ENCODE results near the gene RRAD. TPM values are rescaled to one million over a fixed set of nuclear protein-coding genes. Genes with fewer than 3 reads are reported as not detected.
"Not testable (repeated sequence)": the region's sequence is repeated elsewhere in the genome, so short reads cannot be mapped to it uniquely, and the experiment has no call there.

Gene RRAD
- total and polyA plus RNA-seq, 7 donors: 164 to 2,869 (median 304) TPM

- peak; percentile 60 to 75 (median 64) for ATAC-seq
- TF ChIP-seq, protein P1, sequence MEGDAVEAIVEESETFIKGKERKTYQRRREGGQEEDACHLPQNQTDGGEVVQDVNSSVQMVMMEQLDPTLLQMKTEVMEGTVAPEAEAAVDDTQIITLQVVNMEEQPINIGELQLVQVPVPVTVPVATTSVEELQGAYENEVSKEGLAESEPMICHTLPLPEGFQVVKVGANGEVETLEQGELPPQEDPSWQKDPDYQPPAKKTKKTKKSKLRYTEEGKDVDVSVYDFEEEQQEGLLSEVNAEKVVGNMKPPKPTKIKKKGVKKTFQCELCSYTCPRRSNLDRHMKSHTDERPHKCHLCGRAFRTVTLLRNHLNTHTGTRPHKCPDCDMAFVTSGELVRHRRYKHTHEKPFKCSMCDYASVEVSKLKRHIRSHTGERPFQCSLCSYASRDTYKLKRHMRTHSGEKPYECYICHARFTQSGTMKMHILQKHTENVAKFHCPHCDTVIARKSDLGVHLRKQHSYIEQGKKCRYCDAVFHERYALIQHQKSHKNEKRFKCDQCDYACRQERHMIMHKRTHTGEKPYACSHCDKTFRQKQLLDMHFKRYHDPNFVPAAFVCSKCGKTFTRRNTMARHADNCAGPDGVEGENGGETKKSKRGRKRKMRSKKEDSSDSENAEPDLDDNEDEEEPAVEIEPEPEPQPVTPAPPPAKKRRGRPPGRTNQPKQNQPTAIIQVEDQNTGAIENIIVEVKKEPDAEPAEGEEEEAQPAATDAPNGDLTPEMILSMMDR (IDR thresholded peaks at IDR 0.05): peak; percentile 92
- peak overlapping the region; percentile 77 for H3K4me3 ChIP-seq
- peaks cover 8% of the 10 kb centered on the region for H3K9me3 ChIP-seq
- intact Hi-C loops (cut with DNase I): loop anchor here in 1 of 2 donors (5.0 kb wide), 1 partner anchor 50 kb away; no protein-coding TSS in a partner anchor
- H3K27me3 ChIP-seq (ENCODE audit: insufficient read depth in 3 of 3, low read length in 2 of 3): no peaks in the 10 kb centered on the region
- DNase-seq: peak; percentile 83 to 85
- WGBS, 3 donors: 0% methylated on average over 19 to 22 of the region's 23 CpGs
- peaks cover under 1 to 22% of the 10 kb centered on the region in 2 donors for H3K36me3 ChIP-seq (ENCODE audit: insufficient read depth in 1 of 2, low read depth in 1 of 2)
- peaks cover 3% of the 10 kb centered on the region for H3K4me1 ChIP-seq
- peak overlapping the region; percentile 91 for H3K27ac ChIP-seq
Observed at GRCh38 chr16:66947302-66948065, 22.1 kb upstream of the RRAD start.

- intact Hi-C loops (cut with DNase I): loop anchor here in 1 of 2 donors (5.0 kb wide), 1 partner anchor 50 kb away; no protein-coding TSS in a partner anchor
- TF ChIP-seq, protein P1 (IDR thresholded peaks at IDR 0.05): no peak
- Histone ChIP-seq H3K36me3 (ENCODE audit: insufficient read depth in 1 of 2, low read depth in 1 of 2) (peaks cover 3 to 27% of the 10 kb centered on the region in 2 donors), H3K9me3 (peaks cover 8% of the 10 kb centered on the region), H3K27me3 (ENCODE audit: insufficient read depth in 3 of 3, low read length in 2 of 3) (no peaks in the 10 kb centered on the region), H3K4me1 (no peaks in the 10 kb centered on the region), H3K4me3 (peak overlapping the region; percentile 77), H3K27ac (peak overlapping the region; percentile 91)
- DNase-seq (no peak), ATAC-seq (no peak)
- WGBS, 3 donors: 21 to 39% (median 22%) methylated on average over 5 of the region's 5 CpGs
Observed at GRCh38 chr16:66946974-66947301, 21.6 kb upstream of the RRAD start.

DNA sequence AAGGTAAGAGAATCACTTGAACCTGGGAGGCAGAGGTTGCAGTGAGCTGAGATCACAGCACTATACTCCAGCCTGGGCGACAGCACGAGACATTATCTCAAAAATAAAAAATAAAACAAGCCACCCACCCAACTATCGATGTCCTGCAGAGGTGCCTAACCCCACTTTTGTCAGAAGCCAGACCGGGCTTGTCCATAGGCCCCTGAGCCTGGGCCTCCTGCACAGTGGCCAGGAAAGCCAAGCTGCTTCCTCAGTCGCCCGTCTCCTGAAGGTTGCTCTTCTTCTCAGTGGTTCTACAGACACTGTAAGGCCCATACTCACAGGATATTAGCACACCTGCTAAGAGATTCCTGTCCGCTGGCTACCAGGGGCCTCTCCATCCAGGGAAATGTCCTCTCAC lies 21.2 kb upstream of the RRAD start:
- Histone ChIP-seq H3K36me3 (ENCODE audit: insufficient read depth in 1 of 2, low read depth in 1 of 2) (peaks cover 3 to 31% of the 10 kb centered on the region in 2 donors), H3K9me3 (peaks cover 5% of the 10 kb centered on the region), H3K4me3 (no peak overlapping the region), H3K4me1 (no peaks in the 10 kb centered on the region), H3K27ac (no peak overlapping the region), H3K27me3 (ENCODE audit: insufficient read depth in 3 of 3, low read length in 2 of 3) (no peaks in the 10 kb centered on the region)
- WGBS, 3 donors: 64 to 72% (median 67%) methylated on average over 7 of the region's 7 CpGs
- TF ChIP-seq, protein P1 (IDR thresholded peaks at IDR 0.05): no peak
- no peak for DNase-seq
- intact Hi-C loops (cut with DNase I): loop anchor here in 1 of 2 donors (5.0 kb wide), 1 partner anchor 49 kb away; no protein-coding TSS in a partner anchor
- ATAC-seq: no peak

GRCh38 chr16:66945939-66946338 lies 20.6 kb upstream of the RRAD start:
- no peaks in the 10 kb centered on the region for H3K27me3 ChIP-seq (ENCODE audit: insufficient read depth in 3 of 3, low read length in 2 of 3)
- intact Hi-C loops (cut with DNase I): loop anchor here in 1 of 2 donors (5.0 kb wide), 1 partner anchor 49 kb away; no protein-coding TSS in a partner anchor
- H3K4me3 ChIP-seq: no peak overlapping the region
- no peaks in the 10 kb centered on the region for H3K9me3 ChIP-seq
- DNase-seq (no peak), ATAC-seq (no peak)
- TF ChIP-seq, protein P1 (IDR thresholded peaks at IDR 0.05): no peak
- no peaks in the 10 kb centered on the region for H3K4me1 ChIP-seq
- H3K27ac ChIP-seq: no peak overlapping the region
- WGBS, 3 donors: 71 to 86% (median 72%) methylated on average over 4 of the region's 4 CpGs
- H3K36me3 ChIP-seq (ENCODE audit: insufficient read depth in 1 of 2, low read depth in 1 of 2): peaks cover 3 to 37% of the 10 kb centered on the region in 2 donors

DNA sequence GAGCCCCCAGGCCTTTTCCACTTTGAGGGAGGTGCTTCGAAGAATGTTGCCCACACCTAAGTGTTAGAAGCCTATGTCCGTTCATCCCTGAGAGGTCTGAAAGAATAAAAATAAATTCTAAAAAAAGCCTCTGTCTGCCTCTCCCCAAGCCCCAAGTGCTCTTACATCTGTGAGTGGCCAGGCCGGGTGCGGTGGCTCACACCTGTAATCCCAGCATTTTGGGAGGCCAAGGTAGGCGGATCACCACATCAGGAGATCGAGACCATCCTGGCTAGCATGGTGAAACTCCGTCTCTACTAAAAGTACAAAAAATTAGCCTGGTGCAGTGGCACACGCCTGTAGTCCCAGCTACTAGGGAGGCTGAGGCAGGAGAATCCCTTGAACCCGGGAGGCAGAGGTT lies 19.6 kb upstream of the RRAD start:
- 72 to 83% (median 73%) methylated on average over 9 of the region's 9 CpGs for WGBS, 3 donors
- intact Hi-C loops (cut with DNase I): loop anchor here in 1 of 2 donors (5.0 kb wide), 1 partner anchor 48 kb away; no protein-coding TSS in a partner anchor

More for the DNA sequence above, 19.6 kb upstream of the RRAD start:
- H3K9me3 ChIP-seq; H3K4me3 ChIP-seq; DNase-seq; ATAC-seq; H3K27me3 ChIP-seq (ENCODE audit: insufficient read depth in 3 of 3, low read length in 2 of 3); H3K4me1 ChIP-seq: not testable (repeated sequence)
- H3K36me3 ChIP-seq (ENCODE audit: insufficient read depth in 1 of 2, low read depth in 1 of 2): peaks cover 3 to 47% of the 10 kb centered on the region in 2 donors
- peak overlapping the region; percentile 9 for H3K27ac ChIP-seq
